Motor neuron (in vitro differentiated cells): ENCODE measurements around the gene PKHD1. TPM values are rescaled to one million over a fixed set of nuclear protein-coding genes. Genes with fewer than 3 reads are reported as not detected.

Experiments used
- ATAC-seq, 8 experiments: fragments of 200-7000 bp; cut with Tn5 transposase; replicated peaks in 6 of 8; 2 replicates each; pipeline ENCODE4 v1.8.0; 2021; ENCODE audit warnings: mild to moderate bottlenecking in 8 of 8, moderate library complexity in 8 of 8
- H3K27ac ChIP-seq, 2 donors: fragments of 250-450 bp; sonication (Bioruptor Pico); 2 replicates each; pipeline ENCODE4 v1.9.0; 2021; ENCODE audit warnings: antibody characterized with exemption in 2 of 2, mild to moderate bottlenecking in 2 of 2, moderate library complexity in 1 of 2
- H3K4me1 ChIP-seq, 2 donors: fragments of 250-450 bp; sonication (Bioruptor Pico); replicated peaks in 1 of 2; 2 replicates each; pipeline ENCODE4 v1.6.1; 2021; ENCODE audit warnings: antibody characterized with exemption in 2 of 2, mild to moderate bottlenecking in 2 of 2, moderate library complexity in 1 of 2
- H3K4me3 ChIP-seq, 5 donors: fragments of 250-450 bp; sonication (Bioruptor Pico); 2 replicates each; pipeline ENCODE4 v1.9.0; 2021; ENCODE audit warnings: antibody characterized with exemption in 5 of 5, mild to moderate bottlenecking in 5 of 5, moderate library complexity in 4 of 5
- WGBS, 10 experiments: fragments of 450-650 bp; shearing (Covaris generic); methylation state at CpG; one replicate each; pipeline ENCODE4 v1.0.0; 2022; 5-methylcytosine and 5-hydroxymethylcytosine counted together
- in situ Hi-C, 9 experiments: fragments of 400-800 bp; cut with MboI; loops; one replicate each; pipeline ENCODE4 v1.15.0; 2021; ENCODE audit warnings: low sequenced_read_pairs in 9 of 9, low pct_unique_long_range_greater_than_20kb in 2 of 9; ENCODE audit not compliant: unreplicated experiment in 9 of 9
- total RNA-seq, 8 experiments: library from RNA; unstranded; fragments of 300-600 nt; gene quantifications; 2 replicates each; pipeline versions ENCODE4 v1.2.3 to v1.2.4, GENCODE V29; 2022

Gene PKHD1
- total RNA-seq, 8 experiments from 2014 or later, result under 0.01 to 0.14 (median 0.09) TPM; not detected in 1

- Histone ChIP-seq H3K4me1 (no peaks in the 10 kb centered on the region), H3K27ac (no peak overlapping the region), H3K4me3 (no peak overlapping the region)
- 0 to 43% (median 20%) methylated on average over 1 to 3 of the region's 3 CpGs; no CpG with 5 or more reads in 1 of the 10 experiments for WGBS, 10 experiments
- ATAC-seq, result peak in 3 of 8 experiments; percentile 35 to 61 (median 56)
- in situ Hi-C loops, result no loop called here
Measured at GRCh38 chr6:52049252-52050050, 38.0 kb downstream of the PKHD1 start.

- in situ Hi-C loops, result no loop called here
- WGBS, 10 experiments, result 0 to 100% (median 6%) methylated on average over 1 of the region's 1 CpG; no CpG with 5 or more reads in 6 of the 10 experiments
Measured at GRCh38 chr6:52046456-52046855, 41.0 kb downstream of the PKHD1 start.

GRCh38 chr6:52045481-52045880 lies 41.9 kb downstream of the PKHD1 start:
- 0 to 100% (median 42%) methylated on average over 1 of the region's 1 CpG; no CpG with 5 or more reads in 1 of the 10 experiments for WGBS, 10 experiments

More at GRCh38 chr6:52046456-52046855, 41.0 kb downstream of the PKHD1 start:
- peak in 3 of 8 experiments; percentile 73 to 82 (median 76) for ATAC-seq
- H3K27ac ChIP-seq, result no peak overlapping the region
- H3K4me1 ChIP-seq, result no peaks in the 10 kb centered on the region
- H3K4me3 ChIP-seq, result no peak overlapping the region

GRCh38 chr6:52045033-52045432 lies 42.4 kb downstream of the PKHD1 start:
- Histone ChIP-seq H3K4me1 (no peaks in the 10 kb centered on the region), H3K4me3 (no peak overlapping the region), H3K27ac (no peak overlapping the region)
- 16 to 100% (median 83%) methylated on average over 1 to 5 of the region's 5 CpGs; no CpG with 5 or more reads in 1 of the 10 experiments for WGBS, 10 experiments
- in situ Hi-C loops, result no loop called here
- no peak for ATAC-seq

More at GRCh38 chr6:52045481-52045880, 41.9 kb downstream of the PKHD1 start:
- no peak for ATAC-seq
- H3K4me3 ChIP-seq, result no peak overlapping the region
- H3K27ac ChIP-seq, result no peak overlapping the region
- in situ Hi-C loops, result no loop called here
- H3K4me1 ChIP-seq, result no peaks in the 10 kb centered on the region

- H3K4me3 ChIP-seq, result no peak overlapping the region
- no peak for ATAC-seq
- in situ Hi-C loops, result no loop called here
- no peak overlapping the region for H3K27ac ChIP-seq
- no peaks in the 10 kb centered on the region for H3K4me1 ChIP-seq
- 0 to 93% (median 81%) methylated on average over 1 to 2 of the region's 2 CpGs; no CpG with 5 or more reads in 2 of the 10 experiments for WGBS, 10 experiments
Measured at GRCh38 chr6:52042141-52042885, 45.1 kb downstream of the PKHD1 start.

GRCh38 chr6:52041134-52041533 lies 46.3 kb downstream of the PKHD1 start:
- in situ Hi-C loops, result no loop called here
- Histone ChIP-seq H3K4me1 (no peaks in the 10 kb centered on the region), H3K27ac (no peak overlapping the region), H3K4me3 (no peak overlapping the region)
- peak in 2 of 8 experiments; percentile 80 to 83 for ATAC-seq

GRCh38 chr6:52027699-52028098 lies 59.7 kb downstream of the PKHD1 start:
- WGBS, 10 experiments, result 0 to 92% (median 50%) methylated on average over 1 to 2 of the region's 2 CpGs; no CpG with 5 or more reads in 1 of the 10 experiments
- Histone ChIP-seq H3K4me3 (no peak overlapping the region), H3K27ac (no peak overlapping the region), H3K4me1 (no peaks in the 10 kb centered on the region)
- in situ Hi-C loops, result no loop called here
- ATAC-seq, result no peak

GRCh38 chr6:52024451-52025068 lies 62.9 kb downstream of the PKHD1 start:
- peak in 2 of 8 experiments; percentile 26 to 82 for ATAC-seq
- Histone ChIP-seq H3K4me3 (no peak overlapping the region), H3K27ac (no peak overlapping the region), H3K4me1 (no peaks in the 10 kb centered on the region)
- in situ Hi-C loops, result loop anchor here in 3 of 9 experiments (25.0 kb wide), 2 partner anchors 1212 to 1912 kb away; partner anchors contain the start of gene TFAP2B (in 2 of the 3)
- WGBS, 10 experiments, result 36 to 100% (median 81%) methylated on average over 1 to 10 of the region's 12 CpGs; no CpG with 5 or more reads in 1 of the 10 experiments

- Histone ChIP-seq H3K4me1 (no peaks in the 10 kb centered on the region), H3K27ac (no peak overlapping the region), H3K4me3 (no peak overlapping the region)
- ATAC-seq, result no peak
- 0 to 100% (median 73%) methylated on average over 1 to 2 of the region's 3 CpGs; no CpG with 5 or more reads in 4 of the 10 experiments for WGBS, 10 experiments
- in situ Hi-C loops, result loop anchor here in 3 of 9 experiments (25.0 kb wide), 2 partner anchors 1210 to 1910 kb away; partner anchors contain the start of gene TFAP2B (in 2 of the 3)
Measured at GRCh38 chr6:52022675-52023074, 64.7 kb downstream of the PKHD1 start.

GRCh38 chr6:52020945-52021570 lies 66.4 kb downstream of the PKHD1 start:
- WGBS, 10 experiments, result 57 to 100% (median 93%) methylated on average over 1 to 2 of the region's 2 CpGs; no CpG with 5 or more reads in 4 of the 10 experiments
- in situ Hi-C loops, result loop anchor here in 3 of 9 experiments (25.0 kb wide), 2 partner anchors 1209 to 1909 kb away; partner anchors contain the start of gene TFAP2B (in 2 of the 3)
- peak in 2 of 8 experiments; percentile 28 to 33 for ATAC-seq
- no peak overlapping the region for H3K4me3 ChIP-seq
- H3K27ac ChIP-seq, result no peak overlapping the region
- H3K4me1 ChIP-seq, result no peaks in the 10 kb centered on the region

GRCh38 chr6:52019881-52020280 lies 67.5 kb downstream of the PKHD1 start:
- no peak overlapping the region for H3K4me3 ChIP-seq
- WGBS, 10 experiments, result 31 to 89% (median 73%) methylated on average over 2 to 5 of the region's 5 CpGs
- ATAC-seq, result no peak
- in situ Hi-C loops, result loop anchor here in 3 of 9 experiments (25.0 kb wide), 2 partner anchors 1208 to 1908 kb away; partner anchors contain the start of gene TFAP2B (in 2 of the 3)
- H3K4me1 ChIP-seq, result no peaks in the 10 kb centered on the region
- H3K27ac ChIP-seq, result no peak overlapping the region

- Histone ChIP-seq H3K4me3 (no peak overlapping the region), H3K4me1 (no peaks in the 10 kb centered on the region), H3K27ac (no peak overlapping the region)
- ATAC-seq, result no peak
- WGBS, 10 experiments, result 20 to 90% (median 40%) methylated on average over 1 to 3 of the region's 3 CpGs; no CpG with 5 or more reads in 5 of the 10 experiments
- in situ Hi-C loops, result loop anchor here in 3 of 9 experiments (25.0 kb wide), 2 partner anchors 1207 to 1907 kb away; partner anchors contain the start of gene TFAP2B (in 2 of the 3)
Measured at GRCh38 chr6:52019092-52019491, 68.3 kb downstream of the PKHD1 start.
